ENCODE results near the gene ARAP3. TPM values are rescaled to one million over a fixed set of nuclear protein-coding genes. Genes with fewer than 3 reads are reported as not detected.

The ARAP3 gene
- total RNA-seq, 1 experiment from 2014 or later: 15.1 TPM

GRCh38 chr5:141696431-141696830 is 14.4 kb upstream of the ARAP3 start:
- POLR2A ChIA-PET: no interaction called here
- Histone ChIP-seq H4K20me1 (ENCODE audit: insufficient read depth) (no peaks in the 10 kb centered on the region), H3K9me3 (ENCODE audit: control insufficient read depth in 1 of 2, insufficient read depth in 1 of 2, low read depth in 1 of 2, low read length in 2 of 2) (no peaks in the 10 kb centered on the region), H3K9ac (ENCODE audit: low read length) (no peak overlapping the region), H3K36me3 (ENCODE audit: control insufficient read depth in 1 of 2, insufficient read depth in 2 of 2, low read length in 2 of 2) (no peaks in the 10 kb centered on the region), H3K4me1 (ENCODE audit: control insufficient read depth in 1 of 2, insufficient read depth in 2 of 2, low read length in 2 of 2) (peaks cover 0 to 18% of the 10 kb centered on the region in 2 experiments; a peak in 3 of 4 replicates), H3K27me3 (ENCODE audit: insufficient read depth, low read length) (no peaks in the 10 kb centered on the region), H3K9me2 (ENCODE audit: insufficient read depth) (no peaks in the 10 kb centered on the region), H3K27ac (ENCODE audit: low read depth, low read length) (no peak overlapping the region), H3K79me2 (ENCODE audit: insufficient read depth, low read length) (no peaks in the 10 kb centered on the region), H2AFZ (ENCODE audit: low read depth, low read length, poor library complexity, severe bottlenecking) (no peak overlapping the region), H3K4me3 (replicated peaks in 1 of 2; ENCODE audit: low read depth in 1 of 2, low read length in 2 of 2) (no peak overlapping the region), H3K4me2 (ENCODE audit: low read length) (no peak overlapping the region)
- CTCF ChIA-PET: interaction anchor here (1.3 kb wide), 1 partner anchor 264 kb away, joined by 3 read pairs; no protein-coding TSS in a partner anchor
- ATAC-seq: no peak
- intact Hi-C loops (cut with micrococcal nuclease): no loop called here
- no TSS peak for BruUV-seq (replicated peaks)
- DNase-seq (ENCODE audit: low read depth, low spot score): no peak
- RAD21 ChIA-PET (ENCODE audit: low non-redundant PET in 1 of 2, low total read pairs in 2 of 2, uncharacterized antibody in 2 of 2, unreplicated experiment in 2 of 2): no interaction called here
- TF ChIP-seq TCF7L2 (IDR thresholded peaks at IDR 0.05; ENCODE audit: borderline replicate concordance, extremely low read depth, insufficient read depth, insufficient read length) (no peak), SRF (IDR thresholded peaks at IDR 0.05; ENCODE audit: low read depth) (no peak), POLR2AphosphoS5 (IDR thresholded peaks at IDR 0.05; ENCODE audit: low read depth, low read length) (no peak), ZFX (IDR thresholded peaks at IDR 0.05) (no peak), POLR2A (IDR thresholded peaks at IDR 0.05; ENCODE audit: borderline replicate concordance, extremely low read depth, insufficient read depth, insufficient read length) (no peak), EZH2 (IDR thresholded peaks at IDR 0.05) (no peak), RAD21 (IDR thresholded peaks at IDR 0.05; ENCODE audit: low read depth) (no peak), JUND (IDR thresholded peaks at IDR 0.05) (no peak)

- Histone ChIP-seq H3K36me3 (ENCODE audit: control insufficient read depth in 1 of 2, insufficient read depth in 2 of 2, low read length in 2 of 2) (no peaks in the 10 kb centered on the region), H3K27me3 (ENCODE audit: insufficient read depth, low read length) (no peaks in the 10 kb centered on the region), H3K9me3 (ENCODE audit: control insufficient read depth in 1 of 2, insufficient read depth in 1 of 2, low read depth in 1 of 2, low read length in 2 of 2) (no peaks in the 10 kb centered on the region), H3K9ac (ENCODE audit: low read length) (no peak overlapping the region), H3K27ac (ENCODE audit: low read depth, low read length) (no peak overlapping the region), H3K4me1 (ENCODE audit: control insufficient read depth in 1 of 2, insufficient read depth in 2 of 2, low read length in 2 of 2) (peaks cover 0 to 18% of the 10 kb centered on the region in 2 experiments; a peak in 3 of 4 replicates), H3K9me2 (ENCODE audit: insufficient read depth) (no peaks in the 10 kb centered on the region), H3K4me2 (ENCODE audit: low read length) (no peak overlapping the region), H3K4me3 (replicated peaks in 1 of 2; ENCODE audit: low read depth in 1 of 2, low read length in 2 of 2) (no peak overlapping the region), H3K79me2 (ENCODE audit: insufficient read depth, low read length) (no peaks in the 10 kb centered on the region), H4K20me1 (ENCODE audit: insufficient read depth) (no peaks in the 10 kb centered on the region), H2AFZ (ENCODE audit: low read depth, low read length, poor library complexity, severe bottlenecking) (no peak overlapping the region)
- ATAC-seq (no peak), DNase-seq (ENCODE audit: low read depth, low spot score) (no peak)
- RAD21 ChIA-PET (ENCODE audit: low non-redundant PET in 1 of 2, low total read pairs in 2 of 2, uncharacterized antibody in 2 of 2, unreplicated experiment in 2 of 2): interaction anchor here in 1 of 2 experiments (1.0 kb wide), 1 partner anchor 183 kb away, joined by 3 read pairs; no protein-coding TSS in a partner anchor
- intact Hi-C loops (cut with micrococcal nuclease): no loop called here
- CTCF ChIA-PET: interaction anchor here (1.3 kb wide), 1 partner anchor 264 kb away, joined by 3 read pairs; no protein-coding TSS in a partner anchor
- no peak for TF ChIP-seq SIN3A (IDR thresholded peaks at IDR 0.05; ENCODE audit: low read depth)
- no peak for TF ChIP-seq ZNF274 (IDR thresholded peaks at IDR 0.05; ENCODE audit: low read depth, low read length)
- TF ChIP-seq JUND (IDR thresholded peaks at IDR 0.05): no peak
- TF ChIP-seq CEBPB (IDR thresholded peaks at IDR 0.05; ENCODE audit: low read depth): no peak
- TF ChIP-seq POLR2AphosphoS5 (IDR thresholded peaks at IDR 0.05; ENCODE audit: low read depth, low read length): no peak
- no peak for TF ChIP-seq EZH2phosphoT487 (IDR thresholded peaks at IDR 0.05; ENCODE audit: borderline replicate concordance)
- no peak for TF ChIP-seq SP1 (IDR thresholded peaks at IDR 0.05; ENCODE audit: low read depth)
- no peak for TF ChIP-seq POLR2A (IDR thresholded peaks at IDR 0.05; ENCODE audit: borderline replicate concordance, extremely low read depth, insufficient read depth, insufficient read length)
- TF ChIP-seq CBX3 (IDR thresholded peaks at IDR 0.05; ENCODE audit: low read depth): no peak
- TF ChIP-seq RAD21 (IDR thresholded peaks at IDR 0.05; ENCODE audit: low read depth): no peak
- no TSS peak for BruUV-seq (replicated peaks)
- POLR2A ChIA-PET: no interaction called here
Measured at GRCh38 chr5:141695627-141696215, 13.7 kb upstream of the ARAP3 start.
